Keratinocyte (primary cell): Measurements from ENCODE around the gene CNIH2. TPM values are rescaled to one million over a fixed set of nuclear protein-coding genes. Genes with fewer than 3 reads are reported as not detected.

Experiments used
- DNase-seq: peaks from one replicate; pipeline ENCODE4 v3.0.0-alpha.2; 2011; ENCODE audit warnings: low read depth, missing footprints, low spot score
- FAIRE-seq: peaks from 2 replicates; lab custom pipeline; 2011; peaks lifted over from hg19 to GRCh38; lab: Jason Lieb, UNC
- H2AFZ ChIP-seq: 2 replicates; pipeline ENCODE4 v1.6.0; 2012; ENCODE audit warnings: low read length, control low read depth, inconsistent platforms; ENCODE audit not compliant: control insufficient read depth
- H3K27ac ChIP-seq: 2 replicates; pipeline ENCODE4 v1.5.1; 2011; ENCODE audit warnings: low read length; ENCODE audit not compliant: control insufficient read depth, insufficient read depth
- H3K27me3 ChIP-seq: 3 replicates; pipeline ENCODE4 v1.6.0; 2011; ENCODE audit warnings: low read length; ENCODE audit not compliant: control insufficient read depth, insufficient read depth; ENCODE audit errors: extremely low read depth
- H3K36me3 ChIP-seq, 2 experiments: 2 replicates in 1 of 2; 3 replicates in 1 of 2; pipeline ENCODE4 v1.5.1; 2011; ENCODE audit warnings: low read length in 2 of 2, mild to moderate bottlenecking in 1 of 2; ENCODE audit not compliant: control insufficient read depth in 2 of 2, insufficient read depth in 2 of 2; ENCODE audit errors: extremely low read depth in 1 of 2
- H3K4me1 ChIP-seq: 3 replicates; pipeline ENCODE4 v1.5.1; 2011; ENCODE audit warnings: low read length; ENCODE audit not compliant: control insufficient read depth, insufficient read depth; ENCODE audit errors: extremely low read depth
- H3K4me2 ChIP-seq: 3 replicates; pipeline ENCODE4 v1.6.0; 2011; ENCODE audit warnings: low read depth, low read length; ENCODE audit not compliant: control insufficient read depth, insufficient read depth; ENCODE audit errors: extremely low read depth
- H3K4me3 ChIP-seq, 3 experiments: fragments of 200-600 bp in 1 of 3; sonication (generic) in 1 of 3; 2 replicates in 2 of 3; 3 replicates in 1 of 3; pipeline ENCODE4 v1.5.1; 2011 to 2016; ENCODE audit warnings: low read length in 3 of 3, mild to moderate bottlenecking in 3 of 3, control low read depth in 2 of 3, inconsistent platforms in 1 of 3, low read depth in 1 of 3, mixed read lengths in 1 of 3, mixed run types in 1 of 3, moderate library complexity in 1 of 3; ENCODE audit not compliant: control insufficient read depth in 2 of 3, insufficient read depth in 2 of 3; ENCODE audit errors: extremely low read depth in 1 of 3
- H3K79me2 ChIP-seq: 2 replicates; pipeline ENCODE4 v1.6.0; 2012; ENCODE audit warnings: low read length; ENCODE audit not compliant: control insufficient read depth, insufficient read depth
- H3K9ac ChIP-seq: 3 replicates; pipeline ENCODE4 v1.6.0; 2011; ENCODE audit warnings: low read length; ENCODE audit not compliant: control insufficient read depth, insufficient read depth; ENCODE audit errors: extremely low read depth
- H3K9me1 ChIP-seq: 3 replicates; pipeline ENCODE4 v1.6.0; 2011; ENCODE audit warnings: low read length; ENCODE audit not compliant: control insufficient read depth, insufficient read depth; ENCODE audit errors: extremely low read depth
- H3K9me3 ChIP-seq: 2 replicates; pipeline ENCODE4 v1.5.1; 2012; ENCODE audit warnings: low read depth, low read length; ENCODE audit not compliant: control insufficient read depth
- H4K20me1 ChIP-seq: 3 replicates; pipeline ENCODE4 v1.6.0; 2011; ENCODE audit warnings: low read length; ENCODE audit not compliant: control insufficient read depth, insufficient read depth; ENCODE audit errors: extremely low read depth
- CTCF ChIP-seq, 3 experiments: IDR thresholded peaks in 1 of 3; conservative IDR thresholded peaks in 1 of 3; optimal IDR thresholded peaks in 1 of 3; 2 replicates in 2 of 3; 3 replicates in 1 of 3; pipeline versions ENCODE3 to v1.5.1; 2011; ENCODE audit warnings: low read length in 3 of 3, mild to moderate bottlenecking in 3 of 3, moderate library complexity in 2 of 3, control low read depth in 1 of 3, inconsistent platforms in 1 of 3; ENCODE audit not compliant: insufficient read depth in 2 of 3; ENCODE audit errors: extremely low read depth in 1 of 3
- EZH2 ChIP-seq: IDR thresholded peaks from one replicate; pipeline ENCODE4 v1.6.1; 2012; ENCODE audit warnings: inconsistent platforms, mild to moderate bottlenecking, low read length, moderate library complexity
- dilution Hi-C: fragments of 300-500 bp; cut with MboI; formaldehyde crosslinking; loops from one replicate; pipeline ENCODE4 v1.7.0; 2020; ENCODE audit warnings: low sequenced_read_pairs; ENCODE audit not compliant: extremely low pct_ligation_motif_present
- polyA plus RNA-seq, 5 experiments: library from polyadenylated mRNA; depleted of rRNA in 3 of 5; stranded (reverse) in 3 of 5; stranded (forward) in 1 of 5; unstranded in 1 of 5; fragments of >200 nt; gene quantifications; 1 replicate in 1 of 5; 2 replicates in 3 of 5; 3 replicates in 1 of 5; pipeline versions ENCODE4 v1.2.1 to v1.2.3, GENCODE V29; 2011 to 2012; ENCODE audit warnings: missing spikeins in 2 of 5, low read depth in 1 of 5, low replicate concordance in 1 of 5

The CNIH2 gene
- polyA plus RNA-seq, 1 donor (not counting 4 experiments of a cell fraction or from before 2014, with no cell fraction given), result 0.17 TPM

- no peak overlapping the region for H3K4me3 ChIP-seq
- dilution Hi-C loops, result no loop called here
- FAIRE-seq, result no peak
- peaks cover 10% of the 10 kb centered on the region for H4K20me1 ChIP-seq
- peaks cover 4 to 14% of the 10 kb centered on the region in 2 experiments for H3K36me3 ChIP-seq
- H2AFZ ChIP-seq, result no peak overlapping the region
- no peaks in the 10 kb centered on the region for H3K9me1 ChIP-seq
- H3K4me2 ChIP-seq, result no peak overlapping the region
- H3K79me2 ChIP-seq, result peaks cover 2% of the 10 kb centered on the region
- H3K27ac ChIP-seq, result no peak overlapping the region
- H3K4me1 ChIP-seq, result no peaks in the 10 kb centered on the region
- no peak overlapping the region for H3K9ac ChIP-seq
- no peak for TF ChIP-seq CTCF (optimal IDR thresholded peaks at IDR 0.05 in 1 of 3, IDR thresholded peaks at IDR 0.05 in 1 of 3, conservative IDR thresholded peaks at IDR 0.05 in 1 of 3; ENCODE audit: extremely low read depth in 1 of 3, insufficient read depth in 2 of 3, low read length in 3 of 3)
- no peak for TF ChIP-seq EZH2
- H3K27me3 ChIP-seq, result no peaks in the 10 kb centered on the region
- no peaks in the 10 kb centered on the region for H3K9me3 ChIP-seq
- no peak for DNase-seq
Observed at GRCh38 chr11:66280428-66280827, 2.5 kb downstream of the CNIH2 start.

- TF ChIP-seq EZH2, result no peak
- TF ChIP-seq CTCF (optimal IDR thresholded peaks at IDR 0.05 in 1 of 3, IDR thresholded peaks at IDR 0.05 in 1 of 3, conservative IDR thresholded peaks at IDR 0.05 in 1 of 3; ENCODE audit: extremely low read depth in 1 of 3, insufficient read depth in 2 of 3, low read length in 3 of 3), result no peak
- Histone ChIP-seq H2AFZ (no peak overlapping the region), H3K4me3 (no peak overlapping the region), H3K27ac (no peak overlapping the region), H3K9me1 (no peaks in the 10 kb centered on the region), H3K9me3 (no peaks in the 10 kb centered on the region), H4K20me1 (peaks cover 10% of the 10 kb centered on the region), H3K79me2 (peaks cover 6% of the 10 kb centered on the region), H3K36me3 (peaks cover 4 to 14% of the 10 kb centered on the region in 2 experiments), H3K9ac (no peak overlapping the region), H3K4me2 (no peak overlapping the region), H3K27me3 (no peaks in the 10 kb centered on the region), H3K4me1 (no peaks in the 10 kb centered on the region)
- FAIRE-seq (no peak), DNase-seq (no peak)
- dilution Hi-C loops, result no loop called here
Observed at GRCh38 chr11:66281001-66281400, 3.0 kb downstream of the CNIH2 start.
